Adrenal gland (tissue), 12 donors: ENCODE results near the gene COL23A1. TPM values are rescaled to one million over a fixed set of nuclear protein-coding genes. Genes with fewer than 3 reads are reported as not detected.

Experiments used
- DNase-seq, 7 donors: peaks; one replicate each; pipeline ENCODE4 v3.0.0-alpha.2; 2019 to 2020
- H3K27ac ChIP-seq, 5 donors: fragments of 200-600 bp; sonication (generic) in 4 of 5; 1 replicate in 3 of 5; 2 replicates in 2 of 5; pipeline versions ENCODE4 v1.5.1 to v1.8.0; 2016 to 2020; ENCODE audit warnings: mild to moderate bottlenecking in 1 of 5
- H3K27me3 ChIP-seq: fragments of 200-600 bp; 2 replicates; pipeline ENCODE4 v1.8.0; 2021
- H3K36me3 ChIP-seq, 2 donors: fragments of 200-600 bp; replicated peaks in 1 of 2; 1 replicate in 1 of 2; 2 replicates in 1 of 2; pipeline versions ENCODE4 v1.5.1 to v1.8.0; 2018 to 2022
- H3K4me1 ChIP-seq, 2 donors: fragments of 200-600 bp; replicated peaks in 1 of 2; 1 replicate in 1 of 2; 2 replicates in 1 of 2; pipeline versions ENCODE4 v1.5.1 to v1.8.0; 2018 to 2021
- H3K4me3 ChIP-seq, 4 donors: fragments of 200-600 bp; sonication (generic) in 3 of 4; one replicate each; pipeline ENCODE4 v1.5.1; 2016 to 2018
- H3K9me3 ChIP-seq, 3 donors: fragments of 200-600 bp; sonication (generic) in 1 of 3; replicated peaks in 1 of 3; 1 replicate in 2 of 3; 2 replicates in 1 of 3; pipeline versions ENCODE4 v1.5.1 to v1.8.0; 2016 to 2021
- CTCF ChIP-seq, 6 experiments: fragments of 450-650 bp in 4 of 6; fragments of 200-600 bp in 2 of 6; sonication (generic) in 1 of 6; IDR thresholded peaks; 1 replicate in 5 of 6; 2 replicates in 1 of 6; pipeline versions ENCODE4 v1.5.1 to v1.8.0; 2016 to 2021; ENCODE audit warnings: antibody characterized with exemption in 6 of 6, mild to moderate bottlenecking in 2 of 6, moderate library complexity in 1 of 6
- POLR2A ChIP-seq, 2 donors: fragments of 450-650 bp; IDR thresholded peaks; one replicate each; pipeline ENCODE4 v1.6.1; 2017; ENCODE audit warnings: antibody characterized with exemption in 2 of 2, mild to moderate bottlenecking in 2 of 2, moderate library complexity in 1 of 2
- WGBS, 4 donors: extraction: QIAGEN DNeasy Blood & Tissue Kit in 2 of 4; methylation state at CpG; one replicate each; pipeline versions ENCODE4 v1.1.5 to v1.1.7; 2013 to 2017; 5-methylcytosine and 5-hydroxymethylcytosine counted together
- intact Hi-C, 2 donors: fragments of 100-400 bp; cut with DNase I; formaldehyde crosslinking; loops; one replicate each; pipeline versions ENCODE4 v1.14.1 to v1.15.0; 2022 to 2023
- polyA plus RNA-seq, 3 donors: library from polyadenylated mRNA; stranded (reverse); fragments of 200-250 nt in 2 of 3; fragments of 350-450 nt in 1 of 3; fragmentation: Illumina TruSeq in 1 of 3; extraction: RNeasy Lipid Tissue Mini Kit (QIAGEN cat#74804) in 1 of 3; gene quantifications; one replicate each; pipeline ENCODE4 v1.2.3, GENCODE V29; 2013 to 2014
- total RNA-seq, 9 donors: library from RNA; depleted of rRNA in 4 of 9; stranded (reverse); fragments of >200 nt in 4 of 9; fragments of 120-200 nt in 1 of 9; fragmentation: NEBNext Ultra II Directional in 1 of 9; extraction: Animal tissue kit (Norgen Biotek cat#: 25700) in 1 of 9; gene quantifications; one replicate each; pipeline versions ENCODE4 v1.1.0 to v1.2.4, GENCODE V29; 2013 to 2023
- donor health status: healthy with polysubstance abuse.
- donor health status: Bipolar disorder and iron deficiency.
- donor health status: DM: yes; HTN: yes; CAD: no.
- donor health status: DM: no; HTN: no; CAD: no.
- donor health status: DM: no; HTN: no; CAD: no.
- donor health status: DM: yes; HTN: yes; CAD: no.

COL23A1 gene
- total and polyA plus RNA-seq, 12 donors, result 0.09 to 4.4 (median 0.88) TPM

- no peak for DNase-seq
- no peaks in the 10 kb centered on the region for H3K4me1 ChIP-seq
- 75 to 82% (median 79%) methylated on average over 18 to 20 of the region's 20 CpGs for WGBS, 4 donors
- intact Hi-C loops, result no loop called here
- TF ChIP-seq CTCF (IDR thresholded peaks at IDR 0.05), result no peak
- no peak overlapping the region for H3K27ac ChIP-seq
- H3K27me3 ChIP-seq, result no peaks in the 10 kb centered on the region
- no peak overlapping the region for H3K4me3 ChIP-seq
- no peaks in the 10 kb centered on the region for H3K36me3 ChIP-seq
- H3K9me3 ChIP-seq, result no peaks in the 10 kb centered on the region
These were observed 315.2 kb downstream of the COL23A1 start for GRCh38 chr5:178274781-178275537.

GRCh38 chr5:178273665-178274541 lies 316.3 kb downstream of the COL23A1 start:
- intact Hi-C loops, result no loop called here
- no peak for DNase-seq
- Histone ChIP-seq H3K27ac (no peak overlapping the region), H3K4me3 (no peak overlapping the region), H3K9me3 (no peaks in the 10 kb centered on the region), H3K36me3 (no peaks in the 10 kb centered on the region), H3K27me3 (no peaks in the 10 kb centered on the region), H3K4me1 (no peaks in the 10 kb centered on the region)
- no peak for TF ChIP-seq CTCF (IDR thresholded peaks at IDR 0.05)
- no peak for TF ChIP-seq POLR2A (IDR thresholded peaks at IDR 0.05)
- WGBS, 4 donors, result 60 to 79% (median 71%) methylated on average over 8 to 14 of the region's 14 CpGs

- no peak overlapping the region for H3K4me3 ChIP-seq
- TF ChIP-seq CTCF (IDR thresholded peaks at IDR 0.05) (no peak), POLR2A (IDR thresholded peaks at IDR 0.05) (no peak)
- H3K9me3 ChIP-seq, result no peaks in the 10 kb centered on the region
- H3K27ac ChIP-seq, result no peak overlapping the region
- no peak for DNase-seq
- intact Hi-C loops, result no loop called here
- H3K36me3 ChIP-seq, result no peaks in the 10 kb centered on the region
- H3K27me3 ChIP-seq, result no peaks in the 10 kb centered on the region
- H3K4me1 ChIP-seq, result no peaks in the 10 kb centered on the region
- WGBS, 4 donors, result 77 to 96% (median 88%) methylated on average over 7 to 15 of the region's 15 CpGs
These were observed 317.2 kb downstream of the COL23A1 start for GRCh38 chr5:178273041-178273440.

- H3K36me3 ChIP-seq, result no peaks in the 10 kb centered on the region
- H3K4me3 ChIP-seq, result no peak overlapping the region
- H3K4me1 ChIP-seq, result no peaks in the 10 kb centered on the region
- intact Hi-C loops, result no loop called here
- H3K27me3 ChIP-seq, result no peaks in the 10 kb centered on the region
- TF ChIP-seq CTCF (IDR thresholded peaks at IDR 0.05) (no peak), POLR2A (IDR thresholded peaks at IDR 0.05) (no peak)
- H3K27ac ChIP-seq, result no peak overlapping the region
- H3K9me3 ChIP-seq, result no peaks in the 10 kb centered on the region
- WGBS, 4 donors, result 81 to 93% (median 86%) methylated on average over 5 to 9 of the region's 9 CpGs
- DNase-seq, result no peak
These were observed 317.6 kb downstream of the COL23A1 start for GRCh38 chr5:178272591-178272990.
